CD4-positive, alpha-beta T cell treated with Interferon gamma for 1 hour (primary cell): ENCODE measurements around the gene CCNDBP1.
A peak's percentile ranks its signal among the peaks of the same experiment; 100 is the strongest.
"Not testable (repeated sequence)": the region's sequence is repeated elsewhere in the genome, so short reads cannot be mapped to it uniquely, and the experiment has no call there.

Experiments
- DNase-seq: peaks from one replicate; pipeline ENCODE4 v3.0.0-alpha.2; 2020

The CCNDBP1 gene, protein sequence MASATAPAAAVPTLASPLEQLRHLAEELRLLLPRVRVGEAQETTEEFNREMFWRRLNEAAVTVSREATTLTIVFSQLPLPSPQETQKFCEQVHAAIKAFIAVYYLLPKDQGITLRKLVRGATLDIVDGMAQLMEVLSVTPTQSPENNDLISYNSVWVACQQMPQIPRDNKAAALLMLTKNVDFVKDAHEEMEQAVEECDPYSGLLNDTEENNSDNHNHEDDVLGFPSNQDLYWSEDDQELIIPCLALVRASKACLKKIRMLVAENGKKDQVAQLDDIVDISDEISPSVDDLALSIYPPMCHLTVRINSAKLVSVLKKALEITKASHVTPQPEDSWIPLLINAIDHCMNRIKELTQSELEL

GRCh38 chr15:43185157-43186002 lies at the start of gene CCNDBP1:
Gene CCNDBP1, plus strand, starts transcription at chr15:43185403. Its CDS starts 96 bp downstream, at chr15:43185499.
- peak; percentile 93 for DNase-seq

GRCh38 chr15:43143203-43143941 lies 41.8 kb upstream of the CCNDBP1 start:
- no peak for DNase-seq

- DNase-seq: no peak
Measured at GRCh38 chr15:43144512-43144911, 40.7 kb upstream of the CCNDBP1 start.

DNA sequence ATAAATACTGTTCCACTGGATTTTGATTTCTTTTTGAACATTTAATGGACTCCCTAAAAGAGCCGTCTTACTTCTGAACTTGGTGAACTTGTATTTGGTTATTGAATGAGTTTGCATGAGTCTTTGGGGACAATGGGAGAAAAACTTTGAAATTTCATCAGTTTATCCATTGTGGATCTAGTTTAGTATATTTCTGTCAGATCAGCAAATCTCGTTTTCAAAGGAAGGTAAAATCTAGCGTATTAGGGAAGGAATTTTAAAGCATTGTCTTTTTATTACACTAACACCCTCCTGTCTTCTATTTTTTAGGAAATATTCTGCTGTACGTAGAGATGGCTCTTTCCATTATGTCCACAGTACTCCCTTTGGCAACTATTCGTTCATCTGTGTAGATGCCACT lies 39.0 kb upstream of the CCNDBP1 start:
- DNase-seq: no peak

GRCh38 chr15:43150191-43150929 lies 34.8 kb upstream of the CCNDBP1 start:
- no peak for DNase-seq

- DNase-seq: no peak
Measured at GRCh38 chr15:43151688-43152087, 33.5 kb upstream of the CCNDBP1 start.

DNA sequence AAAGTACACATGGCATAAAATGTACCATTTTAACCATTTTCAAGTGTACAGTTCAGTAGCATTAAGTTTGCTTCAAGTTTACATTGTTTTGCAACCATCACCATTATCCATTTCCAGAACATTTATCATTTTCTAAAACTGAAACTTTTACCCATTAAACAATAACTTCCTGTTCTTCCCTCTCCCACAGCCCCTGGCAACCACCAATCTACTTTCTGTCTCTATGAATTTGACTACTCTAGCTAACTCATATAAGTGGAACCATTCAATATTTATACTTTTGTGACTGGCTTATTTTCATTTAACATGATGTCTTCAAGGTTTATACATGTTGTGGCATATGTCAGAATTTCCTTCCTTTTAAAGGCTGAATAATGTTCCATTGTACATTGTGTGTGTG lies 31.9 kb upstream of the CCNDBP1 start:
- no peak for DNase-seq

DNA sequence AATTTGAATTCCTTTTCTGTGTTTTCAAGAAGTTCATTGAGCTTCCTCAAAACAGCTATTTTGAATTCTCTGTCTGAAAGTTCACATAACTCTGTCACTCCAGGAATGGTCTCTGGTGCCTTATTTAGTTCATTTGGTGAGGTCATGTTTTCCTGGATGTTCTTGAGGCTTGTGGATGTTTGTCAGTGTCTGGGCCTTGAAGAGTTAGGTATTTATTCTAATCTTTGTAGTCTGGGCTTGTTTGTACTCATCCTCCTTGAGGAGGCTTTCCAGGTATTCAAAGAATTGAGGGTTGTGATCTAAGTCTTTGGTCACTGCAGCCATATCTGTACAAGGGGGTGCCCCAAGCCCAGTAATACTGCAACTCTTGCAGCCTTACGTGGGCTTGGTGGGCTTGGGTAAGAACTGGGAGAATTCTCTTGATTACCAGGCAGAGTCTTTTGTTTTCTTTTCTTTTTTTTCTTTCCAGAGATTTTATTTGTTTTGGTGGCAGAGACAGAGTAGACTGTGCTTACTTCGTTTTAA lies 19.3 kb upstream of the CCNDBP1 start:
- DNase-seq: no peak

DNA sequence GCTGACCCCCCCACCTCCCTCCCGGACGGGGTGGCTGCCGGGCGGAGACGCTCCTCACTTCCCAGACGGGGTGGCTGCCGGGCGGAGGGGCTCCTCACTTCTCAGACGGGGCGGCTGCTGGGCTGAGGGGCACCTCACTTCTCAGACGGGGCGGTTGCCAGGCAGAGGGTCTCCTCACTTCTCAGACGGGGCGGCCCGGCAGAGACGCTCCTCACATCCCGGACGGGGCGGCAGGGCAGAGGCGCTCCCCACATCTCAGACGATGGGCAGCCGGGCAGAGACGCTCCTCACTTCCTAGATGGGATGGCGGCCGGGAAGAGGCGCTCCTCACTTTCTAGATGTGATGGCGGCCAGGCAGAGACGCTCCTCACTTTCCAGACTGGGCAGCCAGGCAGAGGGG lies 17.9 kb upstream of the CCNDBP1 start:
- DNase-seq: not testable (repeated sequence)

GRCh38 chr15:43168192-43169107 lies 16.8 kb upstream of the CCNDBP1 start:
- no peak for DNase-seq

- no peak for DNase-seq
Measured at GRCh38 chr15:43169888-43170287, 15.3 kb upstream of the CCNDBP1 start.

DNA sequence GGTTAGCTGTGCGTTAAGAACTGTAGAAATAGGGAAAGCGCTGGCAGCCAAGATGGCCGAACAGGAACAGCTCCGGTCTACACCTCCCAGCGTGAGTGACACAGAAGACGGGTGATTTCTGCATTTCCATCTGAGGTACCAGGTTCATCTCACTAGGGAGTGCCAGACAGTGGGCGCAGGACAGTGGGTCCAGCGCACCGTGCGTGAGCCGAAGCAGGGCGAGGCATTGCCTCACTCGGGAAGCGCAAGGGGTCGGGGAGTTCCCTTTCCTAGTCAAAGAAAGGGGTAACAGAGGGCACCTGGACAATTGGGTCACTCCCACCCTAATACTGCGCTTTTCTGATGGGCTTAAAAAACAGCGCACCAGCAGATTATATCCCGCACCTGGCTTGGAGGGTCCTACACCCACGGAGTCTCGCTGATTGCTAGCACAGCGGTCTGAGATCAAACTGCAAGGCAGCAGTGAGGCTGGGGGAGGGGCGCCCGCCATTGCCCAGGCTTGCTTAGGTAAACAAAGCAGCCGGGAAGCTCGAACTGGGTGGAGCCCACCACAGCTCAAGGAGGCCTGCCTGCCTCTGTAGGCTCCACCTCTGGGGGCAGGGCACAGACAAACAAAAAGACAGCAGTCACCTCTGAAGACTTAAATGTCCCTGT lies 9.4 kb upstream of the CCNDBP1 start:
- DNase-seq: not testable (repeated sequence)

GRCh38 chr15:43177147-43177546 lies 8.1 kb upstream of the CCNDBP1 start:
- DNase-seq: not testable (repeated sequence)

GRCh38 chr15:43183270-43183669 lies 1.9 kb upstream of the CCNDBP1 start:
- DNase-seq: no peak

- no peak for DNase-seq
Measured at GRCh38 chr15:43184407-43185124, 637 bp upstream of the CCNDBP1 start.

- no peak for DNase-seq
Measured at GRCh38 chr15:43186003-43186353, 775 bp downstream of the CCNDBP1 start.

DNA sequence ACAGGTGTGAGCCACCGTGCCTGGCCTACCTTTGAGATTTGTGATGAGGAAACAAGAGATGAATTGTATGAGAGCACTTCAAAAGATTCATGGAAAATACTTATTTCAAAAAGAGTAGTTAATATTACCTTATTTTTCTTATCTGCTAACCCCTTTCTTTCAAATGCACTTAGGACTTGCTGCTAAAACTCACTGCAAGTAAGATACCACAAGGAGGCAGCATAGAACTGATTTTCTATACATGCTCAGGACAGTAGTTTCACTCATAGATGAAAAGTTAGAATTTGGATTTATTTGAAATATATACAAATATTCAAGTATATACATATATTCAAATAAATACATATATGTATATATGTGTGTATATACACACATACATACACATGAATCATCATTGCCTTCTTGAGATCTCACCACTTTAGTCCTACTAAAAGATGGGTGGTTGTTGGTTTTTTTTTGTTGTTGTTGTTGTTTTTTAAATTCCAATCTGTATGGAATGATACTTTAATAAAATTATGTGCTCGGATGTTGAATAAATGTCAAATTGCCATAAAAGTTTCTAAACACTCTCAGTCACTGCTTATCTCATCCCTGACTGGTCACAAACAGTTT lies 2.4 kb downstream of the CCNDBP1 start:
- DNase-seq: no peak

GRCh38 chr15:43189296-43189695 lies 4.1 kb downstream of the CCNDBP1 start:
- no peak for DNase-seq

- no peak for DNase-seq
Measured at GRCh38 chr15:43190178-43190577, 5.0 kb downstream of the CCNDBP1 start.

GRCh38 chr15:43193710-43194109 lies 8.5 kb downstream of the CCNDBP1 start:
- no peak for DNase-seq
